Fibroblast of the aortic adventitia (primary cell): ENCODE measurements around the gene FBLN7. TPM values are rescaled to one million over a fixed set of nuclear protein-coding genes. Genes with fewer than 3 reads are reported as not detected.
"Not testable (repeated sequence)": the region's sequence is repeated elsewhere in the genome, so short reads cannot be mapped to it uniquely, and the experiment has no call there.

Experiments used
- DNase-seq: peaks from one replicate; pipeline ENCODE4 v3.0.0-alpha.2; 2010; ENCODE audit warnings: low read depth
- H3K4me3 ChIP-seq: 2 replicates; pipeline ENCODE4 v1.5.1; 2011; ENCODE audit warnings: low read depth, mild to moderate bottlenecking, control low read depth, low read length, moderate library complexity
- CTCF ChIP-seq: IDR thresholded peaks from 2 replicates; pipeline ENCODE4 v1.5.1; 2011; ENCODE audit warnings: mild to moderate bottlenecking, low read length, control low read depth, inconsistent platforms; ENCODE audit not compliant: insufficient read depth
- total RNA-seq: library from RNA; depleted of rRNA; stranded (reverse); fragments of >200 nt; gene quantifications from 2 replicates; pipeline ENCODE4 v1.2.3, GENCODE V29; 2012; ENCODE audit warnings: low replicate concordance

The FBLN7 gene
- total RNA-seq, 1 donor: 3.2 TPM

- no peak for TF ChIP-seq CTCF
- DNase-seq: no peak
- H3K4me3 ChIP-seq: no peak overlapping the region
Observed at GRCh38 chr2:112199188-112199587, 61.0 kb downstream of the FBLN7 start.

GRCh38 chr2:112201696-112202430 lies 63.7 kb downstream of the FBLN7 start:
- DNase-seq: peak; percentile 41
- no peak overlapping the region for H3K4me3 ChIP-seq
- TF ChIP-seq CTCF: no peak

GRCh38 chr2:112204411-112204810 lies 66.2 kb downstream of the FBLN7 start:
- H3K4me3 ChIP-seq: no peak overlapping the region
- DNase-seq: peak; percentile 30
- no peak for TF ChIP-seq CTCF

- not testable (repeated sequence) for DNase-seq, H3K4me3 ChIP-seq
Observed at GRCh38 chr2:112207905-112208304, 69.7 kb downstream of the FBLN7 start.

GRCh38 chr2:112216167-112216566 lies 78.0 kb downstream of the FBLN7 start:
- peak; percentile 60 for DNase-seq
- H3K4me3 ChIP-seq: no peak overlapping the region
- TF ChIP-seq CTCF: peak; percentile 59

GRCh38 chr2:112217854-112218253 lies 79.7 kb downstream of the FBLN7 start:
- no peak overlapping the region for H3K4me3 ChIP-seq
- no peak for DNase-seq
- TF ChIP-seq CTCF: no peak

- TF ChIP-seq CTCF: no peak
- DNase-seq: no peak
- no peak overlapping the region for H3K4me3 ChIP-seq
Observed at GRCh38 chr2:112220186-112220585, 82.0 kb downstream of the FBLN7 start.
